NCI-H128 (cell line): ENCODE results near the gene CPNE8.

Source experiments
- DNase-seq: peaks from one replicate; lab custom pipeline; 2025; ENCODE audit not compliant: unreplicated experiment; lab: John Stamatoyannopoulos, UW

The CPNE8 gene

DNA sequence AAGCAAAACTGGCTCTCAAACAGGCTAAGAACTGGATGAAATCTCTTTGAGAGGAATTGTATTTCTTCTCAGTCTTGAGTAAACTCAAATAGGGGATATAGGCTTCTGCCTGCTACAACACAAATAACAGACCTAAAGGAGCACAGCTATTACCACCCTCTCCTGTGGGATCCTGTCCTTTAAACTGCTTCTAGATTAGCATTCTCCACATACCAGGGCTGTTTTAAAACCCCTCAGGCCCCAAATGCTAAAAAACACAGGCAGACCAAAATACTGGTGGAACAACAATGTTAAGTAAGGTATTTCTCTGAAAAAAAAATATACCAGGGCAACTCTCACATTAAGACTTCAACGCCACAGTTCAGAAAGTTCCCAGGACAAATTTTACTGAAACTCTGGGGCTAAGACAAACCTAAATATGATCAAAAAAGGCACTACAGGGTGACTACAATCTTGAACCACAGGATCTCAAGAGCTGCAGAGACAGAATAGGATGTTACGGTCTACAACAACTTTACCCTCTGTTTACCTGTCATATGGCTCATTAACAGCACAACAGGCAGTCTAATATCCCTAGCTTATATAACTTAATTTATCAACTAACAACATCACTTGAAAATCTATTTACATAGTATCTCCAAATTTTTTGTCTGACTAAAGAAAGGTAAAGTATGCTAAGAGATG lies 7.2 kb downstream of the CPNE8 start:
- no peak for DNase-seq

DNA sequence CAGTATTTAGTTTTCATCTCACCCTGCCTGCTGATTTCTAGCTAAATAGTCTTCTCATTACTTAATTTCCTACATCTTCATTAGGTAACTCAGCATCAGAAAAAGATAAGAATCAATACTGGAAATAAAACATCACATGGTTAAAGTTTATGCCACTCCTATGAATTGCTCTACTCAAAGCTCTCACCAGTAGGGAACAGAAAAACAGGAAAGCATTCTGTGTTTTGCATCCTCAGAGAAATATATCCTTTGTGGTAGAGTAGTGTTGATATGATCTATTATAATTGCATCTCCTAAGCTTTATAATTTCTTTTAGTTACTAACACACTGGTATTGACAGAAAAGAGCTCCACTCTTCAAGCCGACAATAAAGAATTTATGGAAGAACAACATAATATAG lies 9.9 kb downstream of the CPNE8 start:
- no peak for DNase-seq

DNA sequence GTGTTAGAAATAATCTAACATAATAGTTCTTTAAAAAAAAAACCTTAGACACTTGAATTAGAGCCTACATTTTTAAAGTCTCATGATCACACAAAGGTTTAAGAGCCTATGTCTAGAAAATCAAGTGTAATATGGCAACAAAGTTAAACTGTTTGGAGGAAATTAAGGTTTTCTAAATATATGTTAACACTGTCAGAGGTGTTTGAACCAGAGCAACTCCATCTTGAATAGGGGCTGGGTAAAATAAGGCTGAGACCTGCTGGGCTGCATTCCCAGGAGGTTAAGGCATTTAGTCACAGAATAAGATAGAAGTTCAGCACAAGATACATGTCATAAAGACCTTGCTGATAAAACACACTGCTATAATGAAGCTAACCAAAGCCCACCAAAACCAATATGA lies 12.4 kb downstream of the CPNE8 start:
- DNase-seq, result no peak

DNA sequence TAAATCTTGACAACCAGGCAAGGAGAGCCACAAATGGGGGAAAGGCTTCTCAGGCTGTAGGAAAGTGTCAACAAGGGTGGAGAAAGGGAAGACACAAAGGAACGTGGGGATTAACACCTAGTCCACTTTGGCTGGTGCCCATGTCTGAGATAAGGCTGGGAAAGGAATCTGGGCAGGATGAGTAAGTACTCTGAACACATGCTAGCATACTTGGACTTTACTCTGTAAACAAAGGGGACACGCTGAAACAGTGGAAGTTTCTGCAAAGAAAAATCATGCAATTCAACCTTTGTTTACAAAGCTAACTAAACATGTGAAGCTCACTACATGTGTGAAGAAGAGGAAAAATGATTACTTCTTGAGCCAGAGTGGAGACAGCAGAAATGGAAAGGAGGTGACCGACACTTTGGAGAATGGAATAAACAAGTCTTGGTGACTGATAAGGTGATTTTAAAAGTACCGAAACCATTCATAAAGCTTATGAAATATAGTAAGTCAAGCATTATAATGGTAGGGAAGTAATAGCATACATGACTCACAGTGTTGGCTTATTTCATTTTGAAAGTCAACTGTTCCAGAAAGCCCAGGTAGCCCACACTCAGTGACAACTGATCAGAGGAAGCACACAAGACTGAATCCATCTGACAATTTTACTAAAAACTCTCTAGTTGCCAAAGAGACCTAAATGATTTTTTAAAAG lies 13.2 kb downstream of the CPNE8 start:
- no peak for DNase-seq

- DNase-seq, result no peak
These were observed 15.1 kb downstream of the CPNE8 start for GRCh38 chr12:38890102-38890855.

DNA sequence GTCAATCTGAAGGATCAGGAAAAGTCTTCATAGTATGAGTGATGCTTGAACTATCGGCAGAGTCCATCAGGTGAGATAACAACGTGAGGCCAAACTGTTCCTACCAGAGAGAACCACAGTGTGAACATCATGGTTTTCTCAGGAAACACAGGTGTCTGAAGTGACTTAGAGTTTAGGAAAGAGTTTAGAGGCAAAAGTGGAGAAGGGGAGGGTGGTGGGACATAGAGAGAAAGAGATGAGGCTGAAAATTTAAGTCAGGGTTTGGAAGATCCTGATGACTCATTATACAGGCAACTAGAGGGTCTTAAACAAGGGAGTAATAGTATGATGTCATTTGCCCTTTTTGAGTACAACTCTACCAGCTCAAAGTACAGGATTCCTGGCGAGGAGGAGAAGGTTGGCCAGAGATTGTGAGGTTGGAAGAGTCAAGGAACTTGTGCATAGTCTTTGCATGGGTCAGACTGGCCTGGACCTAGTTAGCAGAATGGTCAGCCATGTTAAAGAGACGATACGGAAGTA lies 16.0 kb downstream of the CPNE8 start:
- DNase-seq, result no peak

DNA sequence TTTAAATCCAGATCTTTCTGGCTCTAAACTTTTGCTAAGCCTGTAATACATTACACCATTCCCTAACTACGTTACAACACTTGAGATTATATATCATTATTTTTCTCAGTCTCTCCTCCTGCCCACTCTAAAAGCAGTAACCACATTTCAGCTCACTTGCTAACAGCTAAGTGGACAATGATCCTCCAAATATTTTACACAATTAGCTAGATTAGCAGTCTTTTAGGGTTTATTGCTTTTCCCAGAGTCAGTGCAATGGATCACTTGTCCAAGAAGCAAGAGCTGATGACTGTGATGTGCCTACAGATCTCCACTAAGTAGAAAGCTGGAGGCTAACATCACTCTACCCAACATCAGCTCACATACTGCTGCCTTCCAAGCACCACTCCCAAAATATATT lies 17.6 kb downstream of the CPNE8 start:
- DNase-seq, result no peak

DNA sequence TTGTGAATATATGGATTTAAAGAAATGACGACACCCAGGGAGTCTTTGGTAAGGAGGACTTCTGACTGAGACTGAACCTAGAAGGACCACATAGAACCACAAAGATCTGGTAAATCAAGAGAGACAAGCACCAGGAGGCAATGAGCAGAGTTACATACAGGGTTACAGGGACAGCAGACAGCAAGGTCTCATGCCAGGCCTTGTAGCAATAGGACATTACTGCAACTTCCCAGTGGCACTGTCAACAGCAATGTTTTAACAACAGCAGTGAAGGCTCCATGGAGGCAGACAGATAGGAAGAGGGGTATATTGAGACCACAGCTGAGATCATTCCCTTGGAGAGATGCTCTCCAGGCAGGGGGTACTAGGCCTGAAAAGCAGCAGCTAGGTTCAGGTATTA lies 18.5 kb downstream of the CPNE8 start:
- no peak for DNase-seq

- no peak for DNase-seq
These were observed 19.3 kb downstream of the CPNE8 start for GRCh38 chr12:38886064-38886463.

- no peak for DNase-seq
These were observed 20.7 kb downstream of the CPNE8 start for GRCh38 chr12:38884666-38885065.

GRCh38 chr12:38883629-38884134 lies 21.7 kb downstream of the CPNE8 start:
- DNase-seq, result no peak

DNA sequence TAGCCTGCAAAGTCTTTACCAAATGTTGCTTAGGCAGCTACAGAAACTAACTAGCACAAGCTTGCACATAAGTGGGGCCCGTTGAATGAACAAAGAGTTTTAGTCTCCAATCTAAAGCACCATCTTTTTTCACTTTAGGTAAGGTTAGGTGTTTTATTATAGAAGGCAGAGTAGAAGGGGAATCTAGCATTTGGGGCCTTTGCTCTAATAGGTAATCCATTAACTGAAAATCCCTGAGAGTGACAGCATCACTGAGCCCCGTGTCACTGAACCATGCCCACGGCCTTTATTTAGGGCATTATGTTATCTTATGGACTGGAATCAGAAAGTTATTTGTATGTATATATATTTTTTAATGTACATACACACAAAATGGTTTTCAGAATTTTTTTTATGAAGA lies 25.1 kb downstream of the CPNE8 start:
- DNase-seq, result no peak

DNA sequence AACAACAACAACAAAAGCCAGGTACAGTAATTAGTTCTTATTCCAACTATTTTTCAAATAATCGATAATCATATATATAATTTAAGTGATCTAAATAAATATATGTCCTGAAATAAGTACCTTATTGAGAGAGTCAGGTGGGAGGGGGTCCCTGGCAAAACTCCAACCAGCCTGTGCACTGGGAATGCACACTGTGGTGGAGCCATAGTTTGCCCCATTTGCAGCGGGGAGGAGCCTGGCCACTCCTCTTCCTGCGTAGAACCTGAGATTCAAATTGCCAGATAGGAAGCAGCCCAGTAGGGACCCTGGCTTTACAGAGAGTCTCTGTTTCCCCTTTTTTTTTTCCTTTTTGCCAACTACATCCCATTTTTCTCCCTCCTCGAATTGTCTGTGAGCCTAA lies 26.4 kb downstream of the CPNE8 start:
- DNase-seq, result no peak

- DNase-seq, result no peak
These were observed 27.1 kb downstream of the CPNE8 start for GRCh38 chr12:38878333-38878705.

DNA sequence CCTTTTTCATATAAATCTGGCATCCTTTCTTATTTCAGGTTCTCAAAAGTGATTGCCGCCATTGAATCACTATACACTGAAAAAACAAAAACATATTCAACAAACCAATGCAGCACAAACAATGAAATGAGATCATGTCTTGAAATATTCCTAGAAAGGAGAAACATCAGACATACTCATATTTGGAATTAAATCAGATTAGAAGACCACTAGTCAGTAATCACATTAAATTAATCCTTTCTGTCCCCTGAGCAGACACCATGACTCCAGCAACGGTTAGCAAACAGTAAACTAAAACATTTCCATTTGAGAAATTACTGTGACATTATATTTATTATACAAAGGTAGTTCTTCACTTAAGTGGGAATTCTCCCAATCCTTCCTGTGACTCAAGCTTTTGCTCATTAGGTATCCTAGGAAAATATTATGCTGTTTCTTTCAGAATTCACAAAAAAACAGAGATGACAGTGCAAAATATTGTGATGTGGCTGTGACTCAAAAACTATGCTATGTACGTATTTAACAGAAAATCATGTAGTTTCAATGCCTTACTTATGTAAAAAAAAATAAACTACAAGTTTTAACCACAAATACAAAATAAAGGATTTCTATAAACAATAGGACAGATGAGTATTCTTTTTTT lies 29.7 kb downstream of the CPNE8 start:
- DNase-seq, result no peak

GRCh38 chr12:38872561-38872960 lies 32.8 kb downstream of the CPNE8 start:
- DNase-seq, result no peak

DNA sequence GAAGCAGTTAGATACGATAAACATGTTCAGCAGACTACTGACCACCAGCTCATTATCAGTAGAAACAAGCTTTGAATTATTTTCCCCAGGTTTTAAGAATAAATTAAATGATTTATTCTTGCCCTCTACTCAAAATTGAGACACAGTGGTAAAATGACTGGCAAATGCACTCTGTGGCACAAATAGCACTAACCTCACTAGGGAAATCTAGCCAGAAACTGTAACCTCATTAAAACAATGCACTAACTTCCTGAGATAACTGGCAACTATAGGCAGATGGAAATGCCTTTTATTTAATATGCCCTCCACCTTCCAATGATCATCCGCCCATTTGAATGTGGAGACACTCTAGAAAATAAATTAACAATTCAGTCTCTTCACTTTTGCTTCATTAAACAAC lies 33.2 kb downstream of the CPNE8 start:
- no peak for DNase-seq

DNA sequence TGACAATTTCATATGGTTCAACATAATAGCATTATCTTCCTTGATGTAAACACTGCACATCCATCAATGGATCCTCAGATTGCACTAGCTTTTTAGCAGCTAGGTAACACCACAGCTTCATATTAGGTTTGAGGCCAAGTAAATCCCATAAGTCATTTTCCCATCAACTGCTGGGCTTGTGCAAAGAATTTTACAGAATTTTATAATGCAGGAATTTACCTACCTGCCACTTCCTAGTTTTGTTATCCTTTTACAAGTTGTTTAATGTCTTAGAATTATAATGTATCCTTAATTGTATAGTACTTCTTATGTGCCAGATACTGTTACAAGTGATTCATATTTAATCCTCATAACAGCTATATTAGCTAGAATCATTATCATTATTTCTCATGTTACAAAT lies 36.4 kb downstream of the CPNE8 start:
- DNase-seq, result no peak

- DNase-seq, result no peak
These were observed 54.9 kb downstream of the CPNE8 start for GRCh38 chr12:38850461-38850860.

- no peak for DNase-seq
These were observed 58.1 kb downstream of the CPNE8 start for GRCh38 chr12:38847247-38847646.

DNA sequence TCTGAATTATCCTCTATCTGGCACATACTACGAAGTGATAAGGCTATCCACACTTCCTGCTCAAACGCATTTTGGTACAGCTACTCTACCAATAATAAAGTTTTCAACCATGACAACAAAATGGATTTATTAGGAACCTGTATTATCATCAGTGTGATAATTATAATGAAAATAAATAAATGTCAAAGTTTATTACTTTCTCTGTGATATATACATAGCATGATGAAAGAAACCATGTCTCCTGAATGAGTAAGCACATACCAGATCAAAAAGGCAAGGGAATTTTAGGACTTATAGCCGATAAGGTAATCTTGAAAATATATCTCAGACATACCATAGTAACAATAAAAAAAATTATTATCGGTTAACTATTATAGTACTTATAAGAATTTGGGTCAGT lies 61.1 kb downstream of the CPNE8 start:
- DNase-seq, result no peak
